CD1c-positive myeloid dendritic cell (primary cell): ENCODE data around the gene C19orf25.
"Not testable (repeated sequence)": the region's sequence is repeated elsewhere in the genome, so short reads cannot be mapped to it uniquely, and the experiment has no call there.

Source experiments
- DNase-seq: peaks from one replicate; pipeline ENCODE4 v3.0.0-alpha.2; 2016; ENCODE audit errors: extremely low spot score

C19orf25 gene

GRCh38 chr19:1512671-1513498 lies 33.9 kb upstream of the C19orf25 start, which contains the start of gene ADAMTSL5:
Gene ADAMTSL5 (minus strand): TSS chr19:1513019. CDS start chr19:1510943, 2,076 bp downstream.
- DNase-seq = peak; percentile 71

- no peak for DNase-seq
Observed at GRCh38 chr19:1511318-1512317, 32.6 kb upstream of the C19orf25 start.

GRCh38 chr19:1510807-1511206 lies 31.8 kb upstream of the C19orf25 start:
- no peak for DNase-seq

GRCh38 chr19:1510442-1510806 lies 31.4 kb upstream of the C19orf25 start:
- DNase-seq = no peak

- no peak for DNase-seq
Observed at GRCh38 chr19:1509602-1510441, 30.8 kb upstream of the C19orf25 start.

- no peak for DNase-seq
Observed at GRCh38 chr19:1508507-1508856, 29.5 kb upstream of the C19orf25 start.

GRCh38 chr19:1507763-1508506 lies 28.9 kb upstream of the C19orf25 start:
- DNase-seq = peak; percentile 95

GRCh38 chr19:1507192-1507660 lies 28.2 kb upstream of the C19orf25 start:
- no peak for DNase-seq

- DNase-seq = no peak
Observed at GRCh38 chr19:1505991-1506881, 27.2 kb upstream of the C19orf25 start.

- DNase-seq = no peak
Observed at GRCh38 chr19:1505012-1505411, 26.0 kb upstream of the C19orf25 start.

- DNase-seq = no peak
Observed at GRCh38 chr19:1503925-1504773, 25.1 kb upstream of the C19orf25 start.

- peak; percentile 74 for DNase-seq
Observed at GRCh38 chr19:1503089-1503924, 24.3 kb upstream of the C19orf25 start.

- DNase-seq = no peak
Observed at GRCh38 chr19:1502433-1503088, 23.5 kb upstream of the C19orf25 start.

- no peak for DNase-seq
Observed at GRCh38 chr19:1501200-1501595, 22.2 kb upstream of the C19orf25 start.

- DNase-seq = not testable (repeated sequence)
Observed at GRCh38 chr19:1499231-1499630, 20.2 kb upstream of the C19orf25 start.

GRCh38 chr19:1497578-1498235 lies 18.7 kb upstream of the C19orf25 start:
- DNase-seq = no peak
